ENCODE data around the gene GARIN5A.

GRCh38 chr19:50467566-50467965 is 9.1 kb downstream of the GARIN5A start:
- TF ChIP-seq, protein P1, sequence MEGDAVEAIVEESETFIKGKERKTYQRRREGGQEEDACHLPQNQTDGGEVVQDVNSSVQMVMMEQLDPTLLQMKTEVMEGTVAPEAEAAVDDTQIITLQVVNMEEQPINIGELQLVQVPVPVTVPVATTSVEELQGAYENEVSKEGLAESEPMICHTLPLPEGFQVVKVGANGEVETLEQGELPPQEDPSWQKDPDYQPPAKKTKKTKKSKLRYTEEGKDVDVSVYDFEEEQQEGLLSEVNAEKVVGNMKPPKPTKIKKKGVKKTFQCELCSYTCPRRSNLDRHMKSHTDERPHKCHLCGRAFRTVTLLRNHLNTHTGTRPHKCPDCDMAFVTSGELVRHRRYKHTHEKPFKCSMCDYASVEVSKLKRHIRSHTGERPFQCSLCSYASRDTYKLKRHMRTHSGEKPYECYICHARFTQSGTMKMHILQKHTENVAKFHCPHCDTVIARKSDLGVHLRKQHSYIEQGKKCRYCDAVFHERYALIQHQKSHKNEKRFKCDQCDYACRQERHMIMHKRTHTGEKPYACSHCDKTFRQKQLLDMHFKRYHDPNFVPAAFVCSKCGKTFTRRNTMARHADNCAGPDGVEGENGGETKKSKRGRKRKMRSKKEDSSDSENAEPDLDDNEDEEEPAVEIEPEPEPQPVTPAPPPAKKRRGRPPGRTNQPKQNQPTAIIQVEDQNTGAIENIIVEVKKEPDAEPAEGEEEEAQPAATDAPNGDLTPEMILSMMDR (IDR thresholded peaks at IDR 0.05) = no peak
- TF ChIP-seq POLR2A (IDR thresholded peaks at IDR 0.05) = no peak
